OCI-LY3 (cell line): ENCODE data around the gene EPHA6.

Source experiments
- H2AFZ ChIP-seq: fragments of 200-600, 300-600 bp; shearing (Covaris generic); 2 replicates; pipeline ENCODE4 v1.6.0; 2014; ENCODE audit warnings: antibody characterized with exemption, low read depth, low read length
- H3K27ac ChIP-seq: fragments of 200-600, 300-600 bp; sonication (generic); 2 replicates; pipeline ENCODE4 v1.5.1; 2014; ENCODE audit warnings: mild to moderate bottlenecking, low read length, moderate library complexity, mixed read lengths
- H3K27me3 ChIP-seq: fragments of 200-600, 300-600 bp; sonication (generic); 2 replicates; pipeline ENCODE4 v1.6.1; 2014; ENCODE audit warnings: low read depth, low read length, mixed read lengths
- H3K36me3 ChIP-seq: fragments of 200-600, 300-600 bp; sonication (generic); replicated peaks from 2 replicates; pipeline ENCODE3; 2014; ENCODE audit warnings: low read depth, low read length, mixed read lengths
- H3K4me1 ChIP-seq: fragments of 300-600, 200-600 bp; sonication (generic); 2 replicates; pipeline ENCODE4 v1.6.1; 2014; ENCODE audit warnings: low read length, mixed read lengths
- H3K4me2 ChIP-seq: fragments of 200-600, 300-600 bp; sonication (generic); 2 replicates; pipeline ENCODE4 v1.6.1; 2014; ENCODE audit warnings: low read length, mixed read lengths
- H3K4me3 ChIP-seq: fragments of 300-600, 200-600 bp; sonication (generic); 2 replicates; pipeline ENCODE4 v1.5.1; 2014; ENCODE audit warnings: antibody characterized with exemption, mild to moderate bottlenecking, low read length, moderate library complexity
- H3K79me2 ChIP-seq: fragments of 300-600, 200-600 bp; shearing (Covaris generic); 2 replicates; pipeline ENCODE4 v1.6.1; 2014; ENCODE audit warnings: mild to moderate bottlenecking, low read length, mixed read lengths
- H3K9ac ChIP-seq: fragments of 300-600, 200-600 bp; shearing (Covaris generic); 2 replicates; pipeline ENCODE4 v1.6.0; 2014; ENCODE audit warnings: mild to moderate bottlenecking, low read length, moderate library complexity
- H3K9me3 ChIP-seq: fragments of 200-600, 300-600 bp; shearing (Covaris generic); 2 replicates; pipeline ENCODE4 v1.6.1; 2014; ENCODE audit warnings: low read length, mixed read lengths; ENCODE audit not compliant: insufficient read depth
- H4K20me1 ChIP-seq: fragments of 200-600, 300-600 bp; sonication (generic); 2 replicates; pipeline ENCODE4 v1.6.1; 2016; ENCODE audit warnings: low read length, mixed read lengths; ENCODE audit not compliant: insufficient read depth
- CTCF ChIP-seq: fragments of 200-600, 300-600 bp; sonication (generic); IDR thresholded peaks from 2 replicates; pipeline ENCODE4 v1.5.1; 2014; ENCODE audit warnings: antibody characterized with exemption, low read length, low read depth
- EZH2phosphoT487 ChIP-seq: fragments of 200-600 bp; shearing (Covaris generic); IDR thresholded peaks from 2 replicates; pipeline ENCODE4 v1.6.1; 2018; ENCODE audit warnings: antibody characterized with exemption, mixed run types, low read depth

The EPHA6 gene

DNA sequence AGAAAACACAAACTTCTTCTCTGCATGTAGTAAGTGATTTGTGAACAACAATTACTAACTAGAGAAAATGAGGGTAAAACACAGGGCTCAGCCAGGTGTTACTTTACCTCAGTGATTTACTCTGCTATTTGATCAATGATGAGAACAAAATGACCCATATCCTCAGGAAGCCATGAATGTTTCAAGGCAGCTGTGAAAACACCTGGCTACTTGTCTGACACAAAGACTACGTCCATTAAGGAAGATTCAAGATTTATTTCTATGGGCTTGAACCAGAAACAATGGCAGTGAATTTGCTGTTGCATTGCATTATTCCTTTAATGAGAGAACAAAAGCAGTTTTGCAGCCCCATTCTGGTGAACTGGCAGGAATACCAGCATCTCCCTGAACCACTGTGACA is 575.5 kb downstream of the EPHA6 start:
- 0 out of 2 replicates have a peak, but pooled peaks cover 4% of the 10 kb centered on the region for H3K9me3 ChIP-seq
- no peaks in the 10 kb centered on the region for H3K79me2 ChIP-seq
- H4K20me1 ChIP-seq = no peaks in the 10 kb centered on the region
- H3K36me3 ChIP-seq = no peaks in the 10 kb centered on the region
- H3K27me3 ChIP-seq = no peaks in the 10 kb centered on the region
- H3K27ac ChIP-seq = no peak overlapping the region
- H3K4me3 ChIP-seq = no peak overlapping the region
- no peak for TF ChIP-seq CTCF
- no peak for TF ChIP-seq EZH2phosphoT487
- no peak overlapping the region for H3K4me2 ChIP-seq
- H3K4me1 ChIP-seq = peaks cover 7% of the 10 kb centered on the region; the same call in 1 of the 2 replicates
- H2AFZ ChIP-seq = no peak overlapping the region
- H3K9ac ChIP-seq = no peak overlapping the region

DNA sequence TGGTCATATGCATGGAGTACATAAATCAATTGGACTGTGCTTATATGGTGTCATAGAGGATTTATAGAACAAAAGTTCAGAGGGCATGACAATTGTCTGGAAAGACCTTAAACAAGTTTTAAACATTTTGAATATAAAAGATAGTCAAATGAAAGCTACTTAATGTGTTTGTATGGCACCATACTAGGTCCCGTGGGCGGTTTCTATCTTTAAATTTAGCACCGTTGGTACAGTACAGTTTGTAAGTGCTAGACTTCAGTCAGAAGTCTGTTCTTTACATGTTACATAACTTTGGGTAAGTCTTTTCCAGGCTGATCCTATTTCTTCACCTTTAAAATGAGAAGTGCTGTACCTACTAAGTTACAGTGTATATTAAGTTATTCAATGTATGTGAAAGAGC is 576.8 kb downstream of the EPHA6 start:
- no peaks in the 10 kb centered on the region for H3K79me2 ChIP-seq
- no peak overlapping the region for H3K27ac ChIP-seq
- no peak overlapping the region for H3K9ac ChIP-seq
- TF ChIP-seq CTCF (no peak), EZH2phosphoT487 (no peak)
- H3K9me3 ChIP-seq = 0 out of 2 replicates have a peak, but pooled peaks cover 4% of the 10 kb centered on the region
- H3K27me3 ChIP-seq = no peaks in the 10 kb centered on the region
- no peaks in the 10 kb centered on the region for H3K36me3 ChIP-seq
- no peak overlapping the region for H3K4me2 ChIP-seq
- no peaks in the 10 kb centered on the region for H3K4me1 ChIP-seq
- no peak overlapping the region for H3K4me3 ChIP-seq
- H2AFZ ChIP-seq = no peak overlapping the region
- no peaks in the 10 kb centered on the region for H4K20me1 ChIP-seq

- no peak overlapping the region for H3K9ac ChIP-seq
- no peaks in the 10 kb centered on the region for H3K4me1 ChIP-seq
- H3K4me2 ChIP-seq = no peak overlapping the region
- H3K27ac ChIP-seq = no peak overlapping the region
- no peaks in the 10 kb centered on the region for H3K9me3 ChIP-seq
- no peaks in the 10 kb centered on the region for H3K27me3 ChIP-seq
- no peaks in the 10 kb centered on the region for H3K79me2 ChIP-seq
- H3K4me3 ChIP-seq = no peak overlapping the region
- no peak overlapping the region for H2AFZ ChIP-seq
- H4K20me1 ChIP-seq = no peaks in the 10 kb centered on the region
- no peaks in the 10 kb centered on the region for H3K36me3 ChIP-seq
- TF ChIP-seq CTCF = no peak
- no peak for TF ChIP-seq EZH2phosphoT487
These were observed 595.2 kb downstream of the EPHA6 start for GRCh38 chr3:97409612-97410011.

- no peaks in the 10 kb centered on the region for H3K9me3 ChIP-seq
- H3K27me3 ChIP-seq = no peaks in the 10 kb centered on the region
- no peaks in the 10 kb centered on the region for H3K36me3 ChIP-seq
- H3K27ac ChIP-seq = no peak overlapping the region
- no peak overlapping the region for H2AFZ ChIP-seq
- H3K4me2 ChIP-seq = no peak overlapping the region
- H3K4me1 ChIP-seq = no peaks in the 10 kb centered on the region
- no peaks in the 10 kb centered on the region for H4K20me1 ChIP-seq
- H3K79me2 ChIP-seq = no peaks in the 10 kb centered on the region
- TF ChIP-seq CTCF = no peak
- H3K4me3 ChIP-seq = no peak overlapping the region
- no peak overlapping the region for H3K9ac ChIP-seq
These were observed 607.2 kb downstream of the EPHA6 start for GRCh38 chr3:97421565-97421964.
